PC-9 (cell line): ENCODE results near the gene DMTF1.

Experiments used
- CTCF ChIP-seq: fragments of 200-600 bp; sonication (generic); conservative IDR thresholded peaks from 2 replicates; pipeline ENCODE4 v1.6.1; 2017; ENCODE audit warnings: mixed run types, antibody characterized with exemption, mild to moderate bottlenecking, moderate library complexity
- EZH2 ChIP-seq: fragments of 200-600 bp; sonication (generic); IDR thresholded peaks from 2 replicates; pipeline ENCODE4 v1.8.0; 2017; ENCODE audit warnings: antibody characterized with exemption, low read depth

GRCh38 chr7:87147500-87147899, 4.8 kb upstream of the DMTF1 start:
- TF ChIP-seq CTCF (no peak), EZH2 (no peak)
